HFF-Myc (cell line): ENCODE data around the gene RNF181.

Experiments used
- DNase-seq: peaks from one replicate; pipeline ENCODE4 v3.0.0-alpha.2; 2011; ENCODE audit warnings: low read depth; ENCODE audit errors: extremely low read depth
- H3K4me3 ChIP-seq: replicated peaks from 2 replicates; pipeline ENCODE4 v1.5.1; 2011; ENCODE audit warnings: low read depth, mild to moderate bottlenecking, control low read depth, low read length
- CTCF ChIP-seq: IDR thresholded peaks from 2 replicates; pipeline ENCODE4 v1.5.1; 2012; ENCODE audit warnings: mild to moderate bottlenecking, low read depth, low read length, control low read depth; ENCODE audit errors: missing control alignments

The RNF181 gene

GRCh38 chr2:85595301-85596025 is at the start of gene RNF181:
RNF181 (plus strand) TSS chr2:85595745; CDS start chr2:85595764, 19 bp downstream.
- TF ChIP-seq CTCF, result no peak
- peak within 1 kb of the TSS; percentile 67 for H3K4me3 ChIP-seq
- DNase-seq, result peak; percentile 98

- no peak for DNase-seq
Measured at GRCh38 chr2:85545780-85546240, 49.7 kb upstream of the RNF181 start.

GRCh38 chr2:85547089-85547858 is 48.3 kb upstream of the RNF181 start:
- no peak for TF ChIP-seq CTCF
- DNase-seq, result no peak

More at GRCh38 chr2:85545780-85546240, 49.7 kb upstream of the RNF181 start:
- TF ChIP-seq CTCF, result no peak
- no peak overlapping the region for H3K4me3 ChIP-seq

GRCh38 chr2:85547859-85548607 is 47.5 kb upstream of the RNF181 start:
- no peak for DNase-seq
- H3K4me3 ChIP-seq, result no peak overlapping the region
- no peak for TF ChIP-seq CTCF

More at GRCh38 chr2:85547089-85547858, 48.3 kb upstream of the RNF181 start:
- H3K4me3 ChIP-seq, result no peak overlapping the region

- TF ChIP-seq CTCF, result no peak
- no peak overlapping the region for H3K4me3 ChIP-seq
- no peak for DNase-seq
Measured at GRCh38 chr2:85548608-85548900, 47.0 kb upstream of the RNF181 start.

- no peak for DNase-seq
- TF ChIP-seq CTCF, result no peak
- H3K4me3 ChIP-seq, result no peak overlapping the region
Measured at GRCh38 chr2:85549095-85549494, 46.5 kb upstream of the RNF181 start.
